IPS-20b (cell line): ENCODE data around the gene FIBP.
A peak's percentile ranks its signal among the peaks of the same experiment; 100 is the strongest.

Experiments
- H3K27ac ChIP-seq: one replicate; pipeline ENCODE4 v1.5.1; 2013; ENCODE audit warnings: low read length
- H3K27me3 ChIP-seq: 2 replicates; pipeline ENCODE4 v1.6.1; 2013; ENCODE audit warnings: mild to moderate bottlenecking, low read length, inconsistent platforms; ENCODE audit not compliant: insufficient read depth
- H3K36me3 ChIP-seq: 2 replicates; pipeline ENCODE4 v1.6.1; 2013; ENCODE audit warnings: low read depth, mild to moderate bottlenecking, inconsistent platforms, low read length, moderate library complexity; ENCODE audit not compliant: insufficient read depth
- H3K4me1 ChIP-seq: 2 replicates; pipeline ENCODE4 v1.6.1; 2013; ENCODE audit warnings: mild to moderate bottlenecking, control low read depth, inconsistent platforms, low read length, moderate library complexity; ENCODE audit not compliant: insufficient read depth
- H3K4me3 ChIP-seq: 2 replicates; pipeline ENCODE4 v1.5.1; 2013; ENCODE audit warnings: mild to moderate bottlenecking, low read length, inconsistent platforms
- H3K9ac ChIP-seq: 2 replicates; pipeline ENCODE4 v1.6.1; 2013; ENCODE audit warnings: low read depth, mild to moderate bottlenecking, inconsistent platforms, low read length, moderate library complexity
- H3K9me3 ChIP-seq: 2 replicates; pipeline ENCODE4 v1.6.1; 2013; ENCODE audit warnings: mild to moderate bottlenecking, low read depth, low read length, inconsistent platforms; ENCODE audit not compliant: insufficient read depth

Gene FIBP

GRCh38 chr11:65834202-65834601 is 54.1 kb downstream of the FIBP start:
- Histone ChIP-seq H3K9me3 (no peaks in the 10 kb centered on the region), H3K4me1 (peaks cover 5% of the 10 kb centered on the region), H3K27ac (no peak overlapping the region), H3K9ac (peak overlapping the region; percentile 59; the same call in 1 of the 2 replicates), H3K4me3 (peak overlapping the region; percentile 78), H3K27me3 (peaks cover 24% of the 10 kb centered on the region), H3K36me3 (no peaks in the 10 kb centered on the region)
